Stimulated activated CD8-positive, alpha-beta memory T cell treated with anti-CD3 and anti-CD28 coated beads, Interleukin-15, amount 100 ng/mL, for 4 hours (primary cell): ENCODE data around the gene NAB2.
"Not testable (repeated sequence)": the region's sequence is repeated elsewhere in the genome, so short reads cannot be mapped to it uniquely, and the experiment has no call there.

Source experiments
- DNase-seq, 2 donors: peaks; one replicate each; pipeline ENCODE4 v3.0.0-alpha.2; 2020; ENCODE audit warnings: low read depth in 2 of 2

The NAB2 gene

GRCh38 chr12:57088354-57089270, at the start of gene NAB2:
Gene NAB2 (plus strand): TSS chr12:57089114. CDS start chr12:57089272, 158 bp downstream.
- peak; percentile 80 to 83 for DNase-seq

DNA sequence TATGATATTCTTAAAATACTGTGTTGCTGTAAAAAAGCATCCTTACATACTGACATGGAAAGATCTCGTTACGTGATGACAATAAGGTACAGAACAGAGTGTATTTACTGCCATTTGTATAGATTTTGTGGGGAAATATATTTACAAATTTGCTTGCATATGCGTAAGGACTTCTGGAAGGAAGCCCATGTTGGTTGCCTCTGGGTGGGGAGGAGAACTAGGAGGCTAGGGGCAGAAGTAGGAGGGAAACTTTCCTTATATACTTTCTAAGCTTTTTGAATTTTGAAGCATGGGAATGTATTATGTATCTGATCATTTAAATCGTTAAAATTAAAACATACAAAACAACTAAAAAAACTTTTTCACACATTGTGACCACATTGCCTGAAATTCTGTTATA, 48.7 kb upstream of the NAB2 start:
- no peak for DNase-seq

GRCh38 chr12:57040750-57041149, 48.2 kb upstream of the NAB2 start:
- no peak for DNase-seq

DNA sequence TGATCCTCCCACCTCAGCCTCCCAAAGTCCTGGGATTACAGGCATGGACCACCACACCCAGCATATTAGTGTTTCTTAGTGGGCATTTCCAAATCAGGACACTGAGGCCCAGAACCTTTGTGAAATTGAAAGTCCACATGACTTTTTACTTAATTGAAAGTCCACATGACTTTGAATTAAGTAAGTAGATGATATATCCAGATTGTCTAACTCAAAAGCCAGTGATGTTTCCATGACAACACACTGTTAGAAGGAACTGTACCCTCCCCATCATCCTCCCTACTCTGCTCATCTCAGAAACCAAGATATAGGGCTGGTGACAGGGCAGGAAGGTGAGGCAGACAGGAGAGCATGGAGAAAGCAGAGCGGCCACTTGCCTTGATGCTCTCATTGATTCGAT, 46.2 kb upstream of the NAB2 start:
- DNase-seq = no peak

DNA sequence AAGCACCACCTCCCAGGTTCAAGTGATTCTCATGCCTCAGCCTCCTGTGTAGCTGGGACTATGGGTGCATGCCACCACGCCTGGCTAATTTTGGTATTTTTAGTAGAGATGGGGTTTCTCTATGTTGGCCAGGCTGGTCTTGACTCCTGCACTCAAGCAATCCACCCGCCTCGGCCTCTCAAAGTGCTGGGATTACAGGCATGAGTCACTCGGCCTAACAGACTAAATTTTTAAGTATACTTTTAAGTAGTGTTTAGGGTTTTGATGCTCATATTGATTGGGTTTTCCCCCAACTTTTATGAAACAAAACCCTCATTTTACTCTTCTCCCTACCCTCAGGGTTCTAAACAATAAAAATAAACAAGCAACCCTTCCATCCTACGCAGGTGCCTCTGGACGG, 44.4 kb upstream of the NAB2 start:
- no peak for DNase-seq

- no peak for DNase-seq
Measured at GRCh38 chr12:57044889-57045288, 44.0 kb upstream of the NAB2 start.

DNA sequence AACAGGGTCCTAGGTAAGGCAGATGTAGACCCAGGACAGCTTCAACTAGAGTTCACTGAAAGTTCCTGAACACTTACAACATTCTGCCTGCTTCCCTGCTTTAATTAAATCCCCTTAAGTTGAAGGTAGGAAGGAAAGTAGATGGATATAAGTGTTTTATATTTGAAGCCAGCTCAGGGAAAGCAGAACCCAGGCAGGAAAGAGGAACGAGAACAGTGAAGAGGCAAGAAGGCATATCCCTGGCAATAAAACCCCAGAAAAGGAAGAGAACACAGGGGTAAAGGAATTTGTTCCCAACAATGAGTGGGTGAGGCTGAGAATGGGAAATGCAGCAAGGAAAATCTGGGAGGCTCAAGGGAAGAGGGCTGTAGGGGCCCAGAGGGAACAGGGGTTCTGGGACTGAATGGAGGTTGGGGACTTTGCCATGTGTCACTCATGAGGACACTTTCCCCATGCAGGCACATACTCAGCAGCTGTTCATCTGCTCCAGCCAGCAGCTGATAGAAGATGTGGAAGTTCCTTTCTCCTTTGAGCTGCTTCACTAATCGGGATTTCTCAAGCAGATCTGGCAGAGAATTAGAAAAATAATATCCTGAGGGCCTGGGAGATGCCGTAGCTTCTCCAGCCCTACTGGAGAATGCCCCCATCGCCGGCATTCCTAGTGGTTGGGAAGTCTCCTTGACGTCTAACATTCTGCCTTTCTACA, 42.7 kb upstream of the NAB2 start:
- DNase-seq = no peak

DNA sequence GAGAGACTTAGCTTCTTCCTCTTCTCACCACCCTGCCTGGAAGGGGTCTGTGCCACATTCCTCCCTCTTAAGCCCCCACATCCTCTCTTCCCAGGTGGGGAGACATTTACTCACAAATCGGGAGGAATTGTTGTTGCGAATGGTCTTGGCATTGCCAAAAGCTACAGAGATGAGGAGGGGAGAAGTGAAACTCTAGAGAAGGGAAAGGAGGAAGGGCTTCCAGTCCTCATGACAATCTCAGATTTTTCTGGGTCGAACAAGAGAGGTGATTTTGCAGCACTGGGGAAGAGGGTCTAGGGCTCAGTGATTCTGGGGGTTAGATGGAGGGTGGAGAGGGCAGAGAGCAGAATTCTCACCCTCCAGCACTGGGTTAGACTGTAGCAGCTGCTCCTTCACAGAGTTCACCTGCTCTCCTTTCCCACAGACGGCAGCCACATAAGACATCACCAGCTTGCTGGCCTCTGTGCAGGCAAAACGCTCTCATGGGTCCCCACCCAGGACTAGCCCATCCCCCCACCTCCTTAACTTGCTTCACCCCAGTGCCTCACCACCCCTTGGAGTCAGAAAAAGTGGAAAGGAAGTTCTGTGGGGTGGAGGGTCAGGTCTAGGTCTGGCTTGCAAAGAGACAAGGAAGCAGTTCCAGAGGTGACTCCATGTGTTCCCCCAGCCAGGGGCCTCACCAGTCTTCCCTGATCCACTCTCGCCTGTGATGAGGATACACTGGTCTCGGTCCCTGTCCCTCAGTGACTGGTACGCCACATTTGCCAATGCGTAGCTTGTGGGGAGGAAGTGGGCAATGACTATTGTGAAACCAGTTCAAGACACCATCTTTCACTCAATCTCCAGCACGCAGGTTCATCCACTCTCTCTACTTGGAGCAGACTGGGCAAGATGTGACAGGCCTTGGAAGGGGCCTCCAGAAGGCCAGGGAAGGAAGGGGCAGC, 41.7 kb upstream of the NAB2 start:
- DNase-seq = no peak

DNA sequence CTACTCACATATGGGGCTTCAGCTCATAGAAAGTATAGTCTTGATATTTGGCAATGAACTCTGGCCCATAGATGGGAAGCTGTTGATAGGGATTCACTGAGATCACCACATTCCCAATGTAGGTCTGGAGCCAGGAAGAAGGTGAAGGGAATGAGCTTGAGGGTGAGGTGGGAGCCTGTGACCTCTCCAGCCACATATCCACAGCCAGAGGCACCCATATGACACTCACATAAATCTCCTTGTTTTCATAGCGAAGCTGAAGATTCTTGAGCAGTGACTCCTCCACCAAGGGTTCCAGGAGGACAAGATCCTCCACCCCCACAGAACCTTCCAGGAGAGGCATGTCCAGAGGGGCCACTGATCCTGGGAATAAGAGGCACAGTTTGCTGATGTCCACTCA, 40.9 kb upstream of the NAB2 start:
- no peak for DNase-seq

GRCh38 chr12:57048423-57049118, 40.3 kb upstream of the NAB2 start:
- no peak for DNase-seq

- no peak for DNase-seq
Measured at GRCh38 chr12:57049119-57049446, 39.8 kb upstream of the NAB2 start.

DNA sequence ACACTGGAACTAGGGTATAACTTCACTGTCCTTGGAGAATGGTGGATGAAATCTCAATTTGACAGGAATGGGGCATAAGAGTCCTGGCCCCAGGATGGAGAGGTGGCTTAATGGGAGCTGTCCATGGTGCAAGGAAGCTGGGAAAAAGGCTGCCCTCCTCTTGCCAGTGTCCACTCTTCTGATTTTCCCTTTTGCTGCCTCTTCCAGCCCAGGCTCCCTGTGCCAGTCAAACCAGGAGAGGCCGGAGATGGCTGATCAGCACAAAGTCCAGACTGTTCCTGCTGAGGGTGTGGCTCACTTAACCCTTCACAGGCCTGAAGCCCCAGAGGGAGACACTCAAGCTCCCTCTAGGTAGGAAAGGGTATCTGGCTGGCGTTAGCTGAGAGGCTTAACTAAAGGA, 39.0 kb upstream of the NAB2 start, which contains the start of gene MYO1A:
MYO1A (minus strand) TSS at position 240 of the 400 bp plus-strand sequence. CDS start 1,806 bp downstream, outside the sequence.
- no peak for DNase-seq

DNA sequence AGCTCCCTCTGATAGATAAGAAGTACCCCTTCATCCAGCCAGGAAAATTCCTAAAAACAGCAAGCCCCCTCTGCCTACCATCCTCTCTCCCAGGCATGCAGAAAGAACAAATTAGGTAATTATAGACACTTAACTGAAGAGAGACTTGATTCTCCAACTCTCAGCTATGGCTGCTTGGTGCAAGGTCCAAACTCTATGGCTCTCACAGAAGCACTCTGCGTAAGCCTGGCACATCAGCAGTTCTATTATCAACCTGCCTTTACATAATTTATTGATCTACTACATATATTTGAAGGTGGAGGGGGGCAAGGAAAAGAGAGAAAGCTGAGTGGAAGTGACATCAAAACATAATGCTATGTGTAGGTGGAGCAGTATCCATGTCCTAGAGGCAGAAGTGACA, 37.9 kb upstream of the NAB2 start:
- DNase-seq = no peak

- DNase-seq = not testable (repeated sequence)
Measured at GRCh38 chr12:57053146-57053545, 35.8 kb upstream of the NAB2 start.

- not testable (repeated sequence) for DNase-seq
Measured at GRCh38 chr12:57053901-57054300, 35.0 kb upstream of the NAB2 start.

GRCh38 chr12:57055824-57056223, 33.1 kb upstream of the NAB2 start:
- DNase-seq = no peak

- DNase-seq = no peak
Measured at GRCh38 chr12:57057067-57057751, 31.7 kb upstream of the NAB2 start.

GRCh38 chr12:57058454-57058853, 30.5 kb upstream of the NAB2 start:
- no peak for DNase-seq

DNA sequence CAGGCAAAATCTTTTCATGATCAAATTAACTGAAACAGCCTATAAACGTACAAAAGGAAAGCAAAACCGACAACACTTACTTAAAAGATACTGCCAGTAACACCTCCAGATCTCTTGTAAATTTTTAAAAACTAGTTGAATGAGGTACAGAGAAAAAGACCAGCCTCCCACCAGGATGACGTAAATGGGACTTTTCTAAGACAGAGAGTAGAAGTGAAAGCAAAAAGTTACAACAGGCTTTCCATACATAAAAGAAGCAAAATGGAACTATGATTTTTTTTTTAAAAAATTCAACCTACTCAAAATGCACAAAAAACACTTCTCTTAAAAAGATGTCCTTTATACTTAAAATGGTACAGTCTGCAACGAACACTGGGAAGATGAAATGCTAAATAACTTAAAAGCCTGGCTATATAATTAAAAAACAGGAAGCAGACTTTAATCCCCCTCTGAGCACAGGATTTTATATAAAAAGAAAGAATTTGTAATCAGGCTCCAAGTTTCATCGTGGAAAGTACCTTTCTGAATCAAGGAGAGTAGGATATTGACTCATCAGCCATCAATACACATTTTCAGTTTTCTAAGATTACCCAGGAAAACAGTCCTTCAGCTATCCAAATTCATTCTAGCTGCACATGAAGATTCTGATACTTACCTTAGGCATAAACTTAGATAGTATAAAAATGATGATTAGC, 24.8 kb upstream of the NAB2 start:
- peak in 1 of 2 donors; percentile 44 for DNase-seq

- DNase-seq = no peak
Measured at GRCh38 chr12:57066245-57066644, 22.7 kb upstream of the NAB2 start.
